LNCaP clone FGC (cell line): ENCODE measurements around the gene HSD17B10.

Experiments used
- DNase-seq: peaks from one replicate; pipeline ENCODE4 v3.0.0-alpha.2; 2011; ENCODE audit warnings: low read depth
- H3K4me3 ChIP-seq: 2 replicates; pipeline ENCODE4 v1.5.1; 2011; ENCODE audit warnings: mild to moderate bottlenecking, low read depth, low read length, control low read depth
- TF ChIP-seq, protein P1 (sequence below): IDR thresholded peaks from 2 replicates; pipeline ENCODE4 v1.5.1; 2012; ENCODE audit warnings: mild to moderate bottlenecking; ENCODE audit not compliant: control insufficient read depth, insufficient read depth; ENCODE audit errors: extremely low read depth

HSD17B10 gene

DNA sequence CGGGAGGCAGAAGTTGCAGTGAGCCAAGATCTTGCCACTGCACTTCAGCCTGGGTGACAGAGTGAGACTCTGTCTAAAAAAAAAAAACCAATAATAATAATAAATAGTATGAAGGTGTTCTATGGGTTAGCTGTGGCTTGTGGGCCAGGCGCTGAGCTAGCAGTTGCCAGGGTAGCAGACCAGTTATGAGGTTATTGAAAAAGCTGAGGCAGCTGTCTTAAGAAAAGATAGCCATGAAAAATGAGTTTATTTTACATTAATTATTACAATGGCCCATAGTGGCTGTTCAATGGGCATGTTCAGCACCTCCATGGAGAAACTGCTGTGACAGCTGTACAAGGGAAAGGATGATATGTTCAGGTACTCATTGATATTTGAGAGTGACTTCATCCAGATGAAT lies 13.3 kb upstream of the HSD17B10 start:
- DNase-seq: no peak
- H3K4me3 ChIP-seq: no peak overlapping the region
- TF ChIP-seq, protein P1, sequence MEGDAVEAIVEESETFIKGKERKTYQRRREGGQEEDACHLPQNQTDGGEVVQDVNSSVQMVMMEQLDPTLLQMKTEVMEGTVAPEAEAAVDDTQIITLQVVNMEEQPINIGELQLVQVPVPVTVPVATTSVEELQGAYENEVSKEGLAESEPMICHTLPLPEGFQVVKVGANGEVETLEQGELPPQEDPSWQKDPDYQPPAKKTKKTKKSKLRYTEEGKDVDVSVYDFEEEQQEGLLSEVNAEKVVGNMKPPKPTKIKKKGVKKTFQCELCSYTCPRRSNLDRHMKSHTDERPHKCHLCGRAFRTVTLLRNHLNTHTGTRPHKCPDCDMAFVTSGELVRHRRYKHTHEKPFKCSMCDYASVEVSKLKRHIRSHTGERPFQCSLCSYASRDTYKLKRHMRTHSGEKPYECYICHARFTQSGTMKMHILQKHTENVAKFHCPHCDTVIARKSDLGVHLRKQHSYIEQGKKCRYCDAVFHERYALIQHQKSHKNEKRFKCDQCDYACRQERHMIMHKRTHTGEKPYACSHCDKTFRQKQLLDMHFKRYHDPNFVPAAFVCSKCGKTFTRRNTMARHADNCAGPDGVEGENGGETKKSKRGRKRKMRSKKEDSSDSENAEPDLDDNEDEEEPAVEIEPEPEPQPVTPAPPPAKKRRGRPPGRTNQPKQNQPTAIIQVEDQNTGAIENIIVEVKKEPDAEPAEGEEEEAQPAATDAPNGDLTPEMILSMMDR: no peak

DNA sequence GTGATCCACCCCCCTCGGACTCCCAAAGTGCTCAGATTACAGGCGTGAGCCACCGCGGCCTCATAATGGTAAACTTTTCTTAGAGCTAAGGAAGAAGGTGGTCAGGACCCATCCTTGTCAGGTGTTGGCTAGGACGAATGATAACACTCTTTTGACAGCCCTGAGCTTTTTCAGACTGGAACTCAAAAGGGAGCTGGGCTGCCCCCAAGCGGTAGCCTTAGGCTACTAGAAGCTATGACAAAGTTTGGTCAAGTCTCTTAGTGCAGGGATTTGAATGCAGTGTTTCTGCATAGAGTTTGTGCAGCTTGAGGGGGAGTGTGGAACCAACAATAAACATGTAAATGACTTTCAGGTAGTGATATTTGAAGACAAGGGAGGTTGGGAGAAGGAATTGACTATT lies 11.8 kb upstream of the HSD17B10 start:
- no peak overlapping the region for H3K4me3 ChIP-seq
- TF ChIP-seq, protein P1: peak; percentile 51
- no peak for DNase-seq

DNA sequence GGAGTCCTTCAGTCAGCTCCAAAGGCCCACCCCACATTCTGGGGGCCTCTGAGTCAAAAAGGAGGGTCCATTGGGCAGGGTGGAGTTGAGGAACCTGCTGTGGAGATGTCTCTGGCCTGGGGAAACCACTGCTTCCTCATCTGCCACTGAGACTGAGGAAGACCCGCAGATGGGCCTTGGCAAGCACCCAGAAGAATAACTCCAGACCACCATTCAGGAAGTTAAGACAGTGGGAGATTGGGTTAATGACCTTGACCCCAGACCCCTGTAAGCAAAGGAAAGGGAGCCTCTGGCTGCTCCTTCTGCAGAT lies 8.1 kb upstream of the HSD17B10 start:
- H3K4me3 ChIP-seq: no peak overlapping the region
- no peak for DNase-seq
- TF ChIP-seq, protein P1: no peak

DNA sequence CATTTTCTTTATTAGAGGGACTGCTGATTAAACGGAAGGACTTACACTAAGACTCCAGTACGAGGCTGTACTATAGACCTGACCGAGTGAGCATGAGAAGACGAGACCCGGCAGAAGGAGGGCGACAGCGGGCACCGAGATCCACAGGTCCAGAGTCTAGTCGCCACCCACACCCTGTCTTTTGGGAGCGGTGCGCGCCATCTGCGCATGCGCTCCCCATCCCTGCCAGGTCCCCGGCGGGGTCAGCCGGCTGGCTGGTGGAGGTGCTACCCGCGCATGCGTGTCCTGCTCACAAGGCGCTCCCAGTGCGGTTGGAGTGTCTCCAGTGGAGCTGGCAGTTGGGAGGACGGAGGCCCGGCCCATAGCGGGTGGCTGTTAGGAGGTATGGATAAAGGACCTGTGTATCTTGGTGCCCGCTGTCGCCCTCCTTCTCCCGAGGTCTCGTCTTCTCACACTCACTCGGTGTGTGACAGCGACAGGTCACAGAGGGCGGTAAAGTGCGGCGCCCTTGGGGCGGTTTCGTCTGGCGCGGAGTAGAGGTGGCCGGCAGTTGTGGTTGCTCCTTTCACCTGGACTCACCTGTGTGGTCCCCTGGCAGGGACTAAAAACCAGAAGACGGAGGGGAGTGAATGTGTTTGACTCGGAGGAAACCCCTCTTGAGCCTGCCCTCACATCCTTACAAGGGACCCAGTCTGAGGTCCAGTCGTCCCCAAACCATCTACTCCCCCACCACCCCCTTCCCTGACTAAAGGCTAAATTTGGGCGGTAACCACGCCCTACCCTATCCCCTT lies 7.6 kb upstream of the HSD17B10 start:
- TF ChIP-seq, protein P1: no peak
- peak; percentile 39 for DNase-seq
- H3K4me3 ChIP-seq: peak overlapping the region; percentile 44

DNA sequence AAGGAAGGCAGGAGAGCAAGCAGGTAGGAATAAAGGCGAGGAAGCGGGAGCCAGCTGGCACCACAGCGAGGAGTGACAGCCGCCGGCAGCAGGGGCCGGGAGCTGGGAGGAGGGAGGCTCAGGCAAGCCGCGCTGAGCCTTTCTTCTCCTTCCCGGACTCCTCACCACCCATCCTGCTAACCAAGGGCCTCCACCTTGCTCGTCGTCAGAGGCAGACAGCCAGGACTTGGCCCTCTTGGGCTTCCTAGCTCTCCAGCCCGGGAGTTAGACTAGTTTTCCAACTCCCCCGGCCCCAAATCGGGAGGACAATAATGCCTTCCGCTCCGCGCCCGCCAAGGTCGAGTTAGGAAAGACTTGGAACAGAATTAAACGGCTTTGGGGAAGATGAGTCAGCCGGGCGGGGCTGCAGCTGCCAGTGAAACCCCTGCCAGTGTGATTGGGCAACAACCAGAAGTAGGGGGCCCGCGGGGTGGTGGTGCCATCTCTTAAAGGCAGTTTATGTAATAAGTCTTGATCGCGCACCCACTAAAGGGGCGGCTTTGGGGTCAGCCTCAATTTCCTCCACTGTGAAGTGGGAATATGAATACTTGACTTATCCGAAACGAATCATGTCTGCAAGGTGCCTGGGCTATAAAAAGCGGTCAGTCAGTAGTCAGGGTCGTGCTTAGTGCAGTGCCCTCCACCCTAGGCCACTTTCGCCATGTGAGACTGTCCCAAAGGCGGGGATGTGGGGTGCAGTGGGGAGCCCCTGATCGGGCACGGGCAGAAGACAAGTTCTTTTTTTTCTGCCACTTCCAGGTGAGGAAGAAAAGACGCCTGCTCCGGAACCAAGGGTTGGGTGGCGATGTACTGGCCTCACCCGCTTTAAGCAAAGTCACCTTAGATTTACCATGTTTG lies 6.7 kb upstream of the HSD17B10 start:
- TF ChIP-seq, protein P1: no peak
- H3K4me3 ChIP-seq: peak overlapping the region; percentile 44; the same call in 1 of the 2 replicates
- no peak for DNase-seq

DNA sequence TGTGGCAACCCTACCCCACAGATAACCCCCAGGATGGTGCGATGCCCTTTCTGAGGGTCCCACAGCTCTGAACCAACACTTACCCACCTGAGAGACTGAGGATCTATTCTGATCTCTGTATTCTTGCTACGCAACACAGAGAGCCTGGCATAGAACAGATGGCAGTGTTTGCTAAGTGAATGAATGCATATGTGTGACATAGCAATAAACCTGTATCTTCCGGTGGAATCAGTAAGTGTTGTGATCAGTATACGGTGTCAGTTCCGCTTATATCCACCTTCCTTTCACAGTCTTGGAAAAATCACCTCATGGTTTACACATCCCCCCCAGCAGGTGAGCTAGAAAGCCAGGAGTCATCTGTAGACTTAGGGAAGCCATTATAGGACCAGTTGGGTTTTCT lies 5.9 kb upstream of the HSD17B10 start:
- H3K4me3 ChIP-seq: no peak overlapping the region
- TF ChIP-seq, protein P1: no peak
- no peak for DNase-seq
